ENCODE results near the gene KIAA0930.

Gene KIAA0930

DNA sequence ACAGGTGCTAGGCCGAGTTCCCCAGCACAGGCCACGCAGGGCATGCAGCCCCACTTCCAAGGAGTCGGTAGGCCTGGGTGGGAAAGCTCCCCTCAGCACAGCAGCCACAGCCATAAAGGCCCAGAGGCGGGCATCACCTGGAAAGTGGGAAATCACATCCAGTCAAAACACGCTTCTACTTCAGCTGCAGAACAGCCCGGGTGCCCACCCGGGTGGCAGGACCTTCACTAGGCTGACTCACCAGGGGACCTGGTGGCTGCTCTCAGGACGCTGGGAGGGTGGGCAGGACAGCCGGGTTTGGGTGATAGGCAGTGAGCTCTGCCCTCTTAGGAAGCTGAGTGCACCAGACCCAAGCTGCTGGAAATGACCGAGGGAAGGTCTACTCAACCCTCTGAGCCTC is 7.3 kb downstream of the KIAA0930 start:
- no peak for DNase-seq (ENCODE audit: low read depth)
- TF ChIP-seq, protein P1, sequence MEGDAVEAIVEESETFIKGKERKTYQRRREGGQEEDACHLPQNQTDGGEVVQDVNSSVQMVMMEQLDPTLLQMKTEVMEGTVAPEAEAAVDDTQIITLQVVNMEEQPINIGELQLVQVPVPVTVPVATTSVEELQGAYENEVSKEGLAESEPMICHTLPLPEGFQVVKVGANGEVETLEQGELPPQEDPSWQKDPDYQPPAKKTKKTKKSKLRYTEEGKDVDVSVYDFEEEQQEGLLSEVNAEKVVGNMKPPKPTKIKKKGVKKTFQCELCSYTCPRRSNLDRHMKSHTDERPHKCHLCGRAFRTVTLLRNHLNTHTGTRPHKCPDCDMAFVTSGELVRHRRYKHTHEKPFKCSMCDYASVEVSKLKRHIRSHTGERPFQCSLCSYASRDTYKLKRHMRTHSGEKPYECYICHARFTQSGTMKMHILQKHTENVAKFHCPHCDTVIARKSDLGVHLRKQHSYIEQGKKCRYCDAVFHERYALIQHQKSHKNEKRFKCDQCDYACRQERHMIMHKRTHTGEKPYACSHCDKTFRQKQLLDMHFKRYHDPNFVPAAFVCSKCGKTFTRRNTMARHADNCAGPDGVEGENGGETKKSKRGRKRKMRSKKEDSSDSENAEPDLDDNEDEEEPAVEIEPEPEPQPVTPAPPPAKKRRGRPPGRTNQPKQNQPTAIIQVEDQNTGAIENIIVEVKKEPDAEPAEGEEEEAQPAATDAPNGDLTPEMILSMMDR (conservative IDR thresholded peaks at IDR 0.05; ENCODE audit: low read depth, low read length), result no peak
- H3K4me3 ChIP-seq (ENCODE audit: low read length), result no peak overlapping the region

DNA sequence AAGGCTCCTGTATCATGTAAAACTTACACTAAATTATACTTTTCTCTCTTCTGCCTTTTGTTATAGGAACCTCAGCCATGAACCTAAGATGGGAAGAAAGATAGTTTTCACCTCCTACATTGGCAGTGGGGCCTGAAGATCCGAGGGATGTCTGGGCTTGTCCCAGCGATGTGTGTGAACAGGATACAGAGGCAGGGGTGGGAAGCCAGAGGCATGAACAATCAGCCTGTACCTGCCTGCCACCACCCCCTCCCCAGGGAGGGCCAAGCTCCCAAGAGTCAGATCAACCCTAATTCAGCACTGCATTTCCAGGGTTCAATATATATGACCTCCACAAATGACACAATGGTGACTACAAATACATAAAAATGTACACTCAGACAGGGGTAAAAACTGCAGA is 9.4 kb downstream of the KIAA0930 start:
- no peak for DNase-seq (ENCODE audit: low read depth)
- TF ChIP-seq, protein P1 (conservative IDR thresholded peaks at IDR 0.05; ENCODE audit: low read depth, low read length), result no peak
- H3K4me3 ChIP-seq (ENCODE audit: low read length), result no peak overlapping the region

- TF ChIP-seq, protein P1 (conservative IDR thresholded peaks at IDR 0.05; ENCODE audit: low read depth, low read length), result no peak
- H3K4me3 ChIP-seq (ENCODE audit: low read length), result no peak overlapping the region
- DNase-seq (ENCODE audit: low read depth), result no peak
These were observed 10.5 kb downstream of the KIAA0930 start for GRCh38 chr22:45230026-45230721.

DNA sequence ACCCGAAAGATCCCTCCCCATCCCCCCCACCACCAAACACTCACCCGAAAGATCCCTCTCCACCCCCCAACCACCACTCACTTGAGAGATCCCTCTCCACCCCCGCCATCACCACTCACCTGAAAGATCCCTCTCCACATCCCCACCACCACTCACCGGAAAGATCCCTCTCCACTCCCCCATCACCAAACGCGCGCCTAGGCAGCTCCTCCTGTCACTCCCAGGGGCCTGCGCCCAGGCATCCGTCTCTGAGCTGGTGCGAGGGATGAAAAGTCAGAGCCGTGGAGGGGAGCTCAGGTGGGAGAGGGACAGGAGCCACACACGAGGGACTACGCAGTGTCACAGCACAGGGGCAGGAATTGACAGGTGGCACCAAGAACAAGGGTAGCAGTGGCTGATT is 11.5 kb downstream of the KIAA0930 start:
- no peak overlapping the region for H3K4me3 ChIP-seq (ENCODE audit: low read length)
- DNase-seq (ENCODE audit: low read depth), result no peak
- TF ChIP-seq, protein P1 (conservative IDR thresholded peaks at IDR 0.05; ENCODE audit: low read depth, low read length), result no peak

GRCh38 chr22:45228401-45228754 is 12.3 kb downstream of the KIAA0930 start:
- TF ChIP-seq, protein P1 (conservative IDR thresholded peaks at IDR 0.05; ENCODE audit: low read depth, low read length), result no peak
- DNase-seq (ENCODE audit: low read depth), result no peak
- no peak overlapping the region for H3K4me3 ChIP-seq (ENCODE audit: low read length)

GRCh38 chr22:45227645-45228400 is 12.9 kb downstream of the KIAA0930 start:
- TF ChIP-seq, protein P1 (conservative IDR thresholded peaks at IDR 0.05; ENCODE audit: low read depth, low read length), result no peak
- DNase-seq (ENCODE audit: low read depth), result no peak
- no peak overlapping the region for H3K4me3 ChIP-seq (ENCODE audit: low read length)
